WI38 (cell line): ENCODE measurements around the gene LRRC71.

Experiments used
- H3K4me3 ChIP-seq: 2 replicates; pipeline ENCODE4 v1.5.1; 2011; ENCODE audit warnings: low read depth, mild to moderate bottlenecking, control low read depth, low read length
- CTCF ChIP-seq: IDR thresholded peaks from 2 replicates; pipeline ENCODE4 v1.5.1; 2012; ENCODE audit warnings: low read depth, mild to moderate bottlenecking, control low read depth, low read length

The LRRC71 gene

DNA sequence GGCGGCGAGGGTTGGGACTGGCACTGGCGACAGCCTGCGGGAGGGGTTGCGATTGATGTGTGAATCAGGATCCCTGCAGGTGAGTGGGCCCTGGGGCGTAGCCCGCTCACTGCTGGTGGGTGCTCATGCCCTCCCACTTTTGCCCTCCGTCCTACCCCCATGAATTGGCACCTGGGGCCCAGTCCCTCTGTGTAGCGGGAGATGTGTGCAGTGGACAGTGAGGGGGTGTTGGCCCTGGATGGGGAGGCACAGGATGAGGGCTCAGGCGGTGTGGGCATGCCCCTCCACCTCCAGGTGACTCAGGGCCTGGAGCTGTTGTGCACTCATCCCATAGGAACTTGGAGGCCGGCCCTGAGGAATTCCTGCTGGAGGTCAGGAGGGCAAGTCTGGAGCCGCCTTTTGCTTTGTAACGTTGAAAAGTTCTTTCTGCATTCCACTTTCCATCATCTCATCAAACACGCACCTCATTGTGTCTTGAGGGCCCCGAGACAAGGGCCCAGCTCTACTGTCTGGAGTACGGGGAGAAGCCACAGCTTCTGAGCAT, 23.9 kb upstream of the LRRC71 start:
- peak overlapping the region; percentile 1; the same call in 1 of the 2 replicates for H3K4me3 ChIP-seq
- TF ChIP-seq CTCF = no peak

DNA sequence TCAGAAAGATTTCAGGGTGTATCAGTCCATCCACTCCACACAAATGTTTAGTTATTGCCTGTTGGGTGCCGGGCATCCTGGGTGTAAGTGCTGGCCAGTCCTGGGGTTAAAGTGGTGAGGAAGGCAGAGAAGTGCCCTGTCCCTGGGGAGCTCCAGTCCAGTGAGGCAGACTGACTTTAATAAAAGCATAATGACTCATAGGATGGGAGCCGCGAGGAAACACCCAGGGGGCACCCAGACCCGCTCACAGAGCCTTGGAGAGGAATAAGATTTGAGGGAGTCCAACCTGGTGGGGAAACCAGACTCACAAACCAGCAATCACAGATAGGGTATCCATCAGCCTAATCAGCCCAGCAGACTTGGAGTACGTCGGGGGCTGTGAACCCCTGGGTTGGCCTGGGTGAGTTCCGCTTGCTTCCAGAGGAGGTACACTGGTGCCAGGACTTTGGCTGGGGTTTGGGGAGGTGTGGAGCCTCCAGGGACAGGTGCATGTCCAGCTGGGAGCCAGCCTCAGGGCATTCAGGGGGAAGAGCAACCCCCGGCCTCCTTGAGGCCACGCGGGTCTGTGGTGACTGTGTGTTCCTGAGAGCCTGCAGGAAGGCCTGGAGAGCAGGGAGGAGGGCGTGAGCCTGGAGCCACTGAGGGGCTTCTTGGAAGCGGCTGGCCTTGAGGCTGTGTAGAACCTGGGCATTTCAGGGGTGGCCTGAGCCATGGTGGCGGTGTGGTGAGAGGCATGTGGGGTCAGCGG, 23.2 kb upstream of the LRRC71 start:
- H3K4me3 ChIP-seq = peak overlapping the region; percentile 1
- TF ChIP-seq CTCF = no peak

DNA sequence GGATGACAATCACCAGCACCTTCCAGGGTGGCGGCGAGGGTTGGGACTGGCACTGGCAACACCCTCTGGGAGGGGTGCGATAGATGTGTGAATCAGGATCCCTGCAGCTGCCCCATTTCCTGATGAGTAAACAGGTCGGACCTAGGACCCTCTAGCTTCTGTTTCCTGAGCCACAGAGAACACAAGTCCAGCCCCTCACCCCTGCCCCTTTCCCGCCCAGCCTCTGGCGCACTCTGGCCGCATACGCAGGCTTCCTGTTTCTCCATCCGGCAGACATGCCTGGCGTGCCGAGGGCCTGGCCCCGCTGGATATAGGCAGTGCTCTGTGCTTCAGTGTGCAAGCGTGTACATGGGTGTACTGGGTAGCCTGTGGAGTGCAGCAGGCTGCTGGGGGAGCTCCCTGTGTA, 22.3 kb upstream of the LRRC71 start:
- peak overlapping the region; percentile 42 for H3K4me3 ChIP-seq
- no peak for TF ChIP-seq CTCF

- H3K4me3 ChIP-seq = peak overlapping the region; percentile 42
- no peak for TF ChIP-seq CTCF
Measured at GRCh38 chr1:156898971-156899664, 21.3 kb upstream of the LRRC71 start.

- no peak overlapping the region for H3K4me3 ChIP-seq
- TF ChIP-seq CTCF = no peak
Measured at GRCh38 chr1:156899956-156900718, 20.3 kb upstream of the LRRC71 start.

DNA sequence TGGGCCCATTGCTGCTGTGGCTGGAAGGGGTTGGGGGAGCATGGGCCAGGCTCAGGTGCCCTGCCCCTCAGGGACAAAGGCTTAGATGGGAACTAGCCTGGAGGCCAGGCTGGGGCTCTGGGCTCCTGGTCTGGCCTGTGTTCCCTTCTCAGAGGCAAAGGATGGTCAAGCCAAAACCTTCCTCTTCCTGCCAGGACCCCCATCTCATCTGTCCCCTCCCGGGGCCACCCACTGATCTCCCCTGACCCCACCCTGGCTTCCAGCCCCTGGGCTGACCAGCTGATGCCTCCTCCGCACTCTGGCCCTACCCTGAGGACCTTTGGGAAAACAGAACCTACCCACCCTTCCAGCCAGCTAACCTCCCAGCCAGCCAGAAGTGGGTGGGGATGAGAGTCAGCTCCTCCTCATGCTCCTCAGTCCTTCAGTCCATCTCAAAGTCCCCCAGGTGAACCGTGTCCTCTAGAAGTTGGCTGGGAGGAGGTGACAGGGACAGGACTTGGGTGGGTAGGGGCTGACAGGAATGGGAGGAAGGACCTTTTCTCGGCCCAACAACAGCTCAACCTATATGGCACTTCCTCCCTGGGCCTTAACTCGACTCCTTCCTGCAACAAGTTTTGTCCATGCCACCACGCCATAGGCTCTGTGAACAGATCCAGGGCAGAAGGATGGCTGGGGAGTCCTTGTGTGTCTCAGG, 19.4 kb upstream of the LRRC71 start:
- TF ChIP-seq CTCF = no peak
- H3K4me3 ChIP-seq = no peak overlapping the region
